GM19023 (cell line): ENCODE data around the gene ATP6V1G3.
"Not testable (repeated sequence)": the region's sequence is repeated elsewhere in the genome, so short reads cannot be mapped to it uniquely, and the experiment has no call there.

Experiments
- ATAC-seq: cut with Tn5 transposase; IDR thresholded peaks from one replicate; pipeline ENCODE4 v1.9.1; 2021; ENCODE audit warnings: mild to moderate bottlenecking, moderate library complexity; ENCODE audit not compliant: unreplicated experiment

ATP6V1G3 gene

DNA sequence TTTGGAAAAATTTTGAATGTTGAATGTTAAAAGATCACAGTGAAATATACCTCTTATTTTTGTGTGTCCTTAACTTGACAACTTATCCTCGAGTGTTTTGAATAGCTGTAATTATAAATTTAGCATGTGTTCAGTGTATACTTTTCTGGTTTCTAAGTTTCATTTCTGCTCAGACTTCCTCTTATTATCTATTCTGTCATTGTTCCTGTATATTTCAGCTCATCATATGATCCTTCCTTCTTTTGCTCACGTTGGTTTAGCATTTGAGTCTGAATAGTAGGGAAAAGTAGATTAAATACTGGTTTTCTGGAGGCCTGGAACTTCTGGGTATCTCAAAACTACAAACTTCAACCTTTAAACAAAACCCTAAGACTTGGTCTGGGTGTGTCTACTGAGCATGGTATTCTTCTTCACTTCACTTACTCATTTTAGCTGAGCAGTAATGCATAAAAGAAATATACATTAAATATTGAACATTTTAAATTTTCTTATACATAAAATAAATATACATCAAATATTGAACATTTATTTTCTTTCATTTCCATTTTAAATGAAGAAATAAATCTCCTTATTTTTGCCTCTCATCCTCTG lies 3.3 kb upstream of the ATP6V1G3 start:
- no peak for ATAC-seq

DNA sequence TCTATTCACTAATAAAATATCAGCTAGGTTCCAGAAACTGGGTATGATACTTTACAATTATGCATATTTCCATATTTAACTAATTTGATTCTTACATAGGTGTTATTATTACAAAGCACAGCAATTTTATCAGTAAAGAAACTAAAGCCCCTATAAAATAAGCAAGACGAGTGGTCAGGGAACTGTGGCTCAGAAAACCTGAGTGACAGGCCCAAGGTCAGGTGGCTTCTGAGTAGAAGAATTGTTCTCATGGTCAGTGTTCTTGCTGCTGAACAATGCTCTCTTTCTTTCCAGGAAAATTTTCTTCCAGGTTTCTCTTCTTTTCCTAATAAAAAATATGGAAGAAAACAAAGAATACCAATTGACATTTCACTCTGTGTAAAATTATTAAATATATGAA lies 2.2 kb upstream of the ATP6V1G3 start:
- ATAC-seq = no peak

DNA sequence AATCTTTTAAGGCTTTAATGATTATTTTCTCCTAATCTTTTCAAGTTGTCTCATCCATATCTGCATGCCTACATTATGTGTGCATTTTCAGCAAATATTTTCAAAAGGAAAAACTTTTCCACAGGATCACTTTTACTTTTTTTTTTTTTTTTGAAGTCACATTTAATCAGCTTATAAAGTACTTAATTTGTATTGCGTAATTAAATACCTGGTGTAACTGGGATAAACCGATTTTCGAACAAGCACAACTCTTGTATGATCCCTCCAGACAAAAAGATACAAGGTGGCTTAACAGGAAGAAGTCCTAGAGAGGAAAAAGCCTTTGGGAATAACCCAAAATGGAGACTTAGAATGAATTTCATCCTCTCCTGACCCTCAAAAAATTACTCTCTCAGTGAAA lies 1.3 kb upstream of the ATP6V1G3 start:
- no peak for ATAC-seq

DNA sequence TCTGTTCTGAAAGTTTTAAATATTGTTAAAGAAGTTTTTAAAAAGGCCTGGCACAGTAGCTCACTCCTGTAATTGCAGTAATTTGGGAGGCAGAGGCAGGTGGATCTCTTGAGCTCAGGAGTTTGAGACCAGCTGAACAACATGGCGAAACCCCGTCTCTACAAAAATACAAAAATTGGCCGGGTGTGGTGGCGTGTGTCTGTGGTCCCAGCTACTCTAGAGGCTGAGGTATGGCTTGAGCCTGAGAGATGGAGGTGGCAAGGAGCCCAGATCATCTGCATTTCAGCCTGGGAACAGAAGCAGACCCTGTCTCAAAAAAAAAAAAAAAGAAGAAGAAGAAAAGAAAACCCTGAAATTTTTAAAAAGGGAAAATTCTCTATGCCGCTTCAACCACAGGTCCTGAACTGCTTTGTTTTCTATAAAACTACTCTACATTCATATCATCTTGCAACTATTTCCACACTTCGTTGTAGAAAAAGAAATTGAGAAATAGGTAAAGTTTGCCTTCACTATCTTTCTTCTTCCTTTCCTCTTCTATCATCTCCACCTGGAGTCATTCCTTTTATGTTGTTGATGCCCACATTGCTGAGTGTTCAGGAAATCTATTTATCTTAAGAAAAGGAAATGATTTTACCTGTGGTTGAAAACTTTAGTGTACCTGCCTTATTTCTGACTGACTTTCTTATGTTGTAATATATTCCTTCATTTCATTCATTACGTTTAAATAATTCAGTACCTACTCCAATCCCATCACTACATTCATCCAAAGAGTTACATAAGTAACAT lies 1.7 kb downstream of the ATP6V1G3 start:
- no peak for ATAC-seq

DNA sequence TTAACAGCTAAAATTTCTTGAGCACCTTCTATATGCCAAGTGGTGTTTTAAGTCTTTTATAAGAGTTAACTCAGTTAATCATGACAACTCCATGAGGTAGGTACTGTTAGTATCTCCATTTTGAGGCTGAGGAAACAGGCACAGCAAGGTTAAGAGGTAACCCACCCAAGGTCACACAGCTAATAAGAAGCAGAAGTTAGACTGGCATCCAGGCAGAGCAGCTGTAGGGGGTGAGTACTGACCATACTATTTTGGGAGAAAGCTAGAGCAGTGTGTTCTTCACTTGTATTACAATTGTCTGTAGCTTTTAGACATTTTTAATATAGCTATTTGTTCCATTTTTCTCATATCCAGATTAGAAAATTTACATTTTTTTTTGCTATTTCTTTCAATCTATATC lies 4.8 kb downstream of the ATP6V1G3 start:
- ATAC-seq = no peak

DNA sequence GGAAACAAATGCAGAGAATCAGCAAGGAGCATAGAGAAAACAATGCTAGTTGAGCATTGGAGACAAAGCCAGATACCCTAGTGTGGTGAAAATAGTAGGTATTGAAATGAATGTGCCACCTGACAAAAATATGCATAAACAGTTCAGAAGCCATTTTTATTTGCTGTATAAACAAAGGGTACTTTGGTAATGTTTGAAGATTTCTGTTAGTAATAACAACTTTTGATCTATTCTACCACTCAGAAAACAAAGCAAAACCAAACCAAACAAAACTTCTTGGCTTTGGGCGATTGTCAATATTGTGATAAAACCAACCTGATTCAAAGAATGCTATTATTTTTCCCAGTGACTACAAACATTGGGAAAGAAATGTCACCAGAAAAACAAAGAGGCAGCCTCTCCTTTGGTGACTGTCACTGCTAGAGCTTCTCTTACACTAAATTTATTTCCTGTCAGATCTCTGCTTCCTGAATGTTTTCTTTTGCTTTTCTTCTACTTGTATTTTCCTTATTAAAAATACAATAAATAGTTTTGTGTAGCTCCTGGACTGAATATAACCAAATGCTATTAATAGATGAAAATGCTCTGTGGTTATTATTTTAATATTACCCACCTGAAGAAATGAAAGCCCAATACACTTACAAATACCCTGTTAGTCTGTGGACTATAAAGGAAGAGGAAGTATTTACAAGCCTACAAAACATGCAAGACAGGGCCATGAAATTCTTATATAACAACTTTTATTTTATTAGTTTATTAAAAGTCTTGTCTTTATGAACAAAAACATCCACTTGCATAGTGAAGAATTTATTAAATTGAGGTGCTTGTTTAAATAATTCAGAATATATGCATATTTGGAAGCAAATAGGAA lies 5.7 kb downstream of the ATP6V1G3 start:
- no peak for ATAC-seq

DNA sequence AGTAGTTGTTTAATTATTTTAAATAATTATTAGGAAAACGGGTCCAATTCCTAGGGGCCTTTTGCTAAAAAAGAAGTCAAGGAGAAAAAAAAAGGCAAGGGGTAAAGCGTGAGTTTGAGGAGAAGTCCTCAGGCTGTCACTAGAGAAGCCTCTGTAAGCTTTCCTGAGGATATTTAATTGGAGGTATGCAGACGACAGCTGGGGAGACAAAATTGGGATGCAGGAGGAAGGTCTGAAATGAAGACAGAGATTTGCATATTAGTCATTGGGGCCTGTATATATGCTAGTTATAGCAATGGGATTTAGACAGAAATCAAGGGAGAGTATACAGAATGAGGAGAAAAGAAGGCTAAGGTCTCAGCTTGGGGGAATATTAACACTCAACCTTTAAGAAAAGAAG lies 8.6 kb downstream of the ATP6V1G3 start:
- ATAC-seq = no peak

DNA sequence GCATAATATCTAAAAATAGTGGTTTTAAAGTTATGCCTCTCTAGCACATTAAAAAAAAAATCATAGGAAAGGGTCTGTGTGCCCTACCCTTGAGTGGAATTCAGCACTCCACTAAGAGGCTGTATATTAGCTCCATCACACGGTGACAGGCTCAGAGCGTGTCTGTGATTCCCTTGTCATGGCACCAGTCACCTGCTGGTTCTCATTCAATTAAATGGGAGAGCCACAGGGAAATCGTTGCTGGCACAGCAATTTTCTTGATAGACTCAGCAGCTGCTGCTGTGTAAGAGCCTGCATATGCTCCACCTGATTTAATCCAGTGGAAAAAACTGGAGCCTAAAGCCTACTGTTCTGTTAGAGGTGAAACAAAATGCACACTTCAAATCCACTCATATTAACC lies 9.5 kb downstream of the ATP6V1G3 start:
- ATAC-seq = no peak

DNA sequence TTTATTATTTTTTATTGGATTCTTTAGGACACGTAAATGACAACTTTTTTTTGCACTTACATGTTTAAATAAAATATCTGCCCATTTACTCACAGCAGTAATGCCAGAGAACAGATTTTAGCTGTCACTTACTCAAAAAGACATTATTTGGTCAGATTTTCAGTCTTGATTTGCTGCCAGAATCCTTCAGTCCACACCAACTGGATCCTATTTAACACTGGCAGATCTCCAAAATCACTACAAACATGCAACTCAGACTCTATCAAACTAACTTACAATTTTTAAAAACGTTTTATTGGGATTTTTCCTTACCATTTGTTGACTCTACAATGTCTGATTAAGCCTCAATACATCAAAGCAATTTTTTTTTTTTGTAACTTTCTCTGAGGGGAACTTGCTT lies 11.1 kb downstream of the ATP6V1G3 start:
- ATAC-seq = no peak

DNA sequence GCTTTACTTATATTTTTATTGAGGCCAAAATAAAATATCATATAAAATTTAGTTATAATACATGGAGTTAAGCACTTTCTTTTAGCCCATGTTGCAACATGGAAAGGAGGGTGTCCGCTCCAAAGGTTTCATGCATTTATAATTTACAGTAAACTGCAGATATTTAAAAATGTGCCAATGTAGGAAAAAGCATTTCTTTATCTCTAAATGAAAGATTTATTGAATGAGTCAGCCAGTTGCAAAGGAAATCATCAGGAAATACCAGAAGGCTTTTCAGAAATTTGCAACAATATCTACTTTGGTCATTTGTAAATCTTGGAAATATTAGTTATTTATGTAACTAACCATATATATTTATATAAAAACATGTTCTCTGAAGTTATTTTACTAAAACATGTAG lies 12.1 kb downstream of the ATP6V1G3 start:
- ATAC-seq = no peak

DNA sequence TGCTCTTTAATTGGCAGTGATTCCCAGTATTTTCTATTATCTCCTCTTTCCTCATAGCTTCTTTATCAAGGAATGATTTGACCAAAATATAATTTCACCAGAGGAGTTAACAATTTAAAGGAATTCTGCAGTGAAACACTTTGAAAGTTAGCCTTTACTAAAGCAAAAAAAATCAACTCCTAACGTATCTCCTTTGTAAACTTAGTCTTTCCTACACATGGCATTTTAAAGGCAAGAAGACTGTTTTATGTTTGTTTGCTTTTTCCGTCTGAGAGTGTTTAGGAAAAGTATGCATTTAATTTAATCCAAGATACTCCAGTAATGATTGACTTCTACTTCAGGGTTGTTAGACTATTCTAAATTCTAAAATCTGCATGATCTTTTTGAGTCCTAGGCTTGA lies 15.9 kb downstream of the ATP6V1G3 start:
- no peak for ATAC-seq

DNA sequence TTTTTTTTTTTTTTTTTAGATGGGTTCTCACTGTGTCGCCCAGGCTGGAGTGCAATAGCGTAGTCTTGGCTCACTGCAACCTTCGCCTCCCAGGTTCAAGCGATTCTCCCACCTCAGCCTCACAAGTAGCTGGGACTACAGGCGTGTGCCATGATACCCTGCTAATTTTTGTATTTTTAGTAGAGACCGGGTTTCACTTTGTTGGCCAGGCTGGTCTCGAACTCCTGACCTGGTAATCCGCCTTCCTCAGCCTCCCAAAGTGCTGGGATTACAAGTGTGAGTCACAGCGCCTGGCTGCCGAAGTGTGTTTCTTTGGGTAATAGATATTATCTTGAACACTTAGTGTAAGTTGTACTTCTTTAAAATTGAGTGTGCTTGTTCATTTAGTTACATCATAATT lies 16.4 kb downstream of the ATP6V1G3 start:
- ATAC-seq = not testable (repeated sequence)

DNA sequence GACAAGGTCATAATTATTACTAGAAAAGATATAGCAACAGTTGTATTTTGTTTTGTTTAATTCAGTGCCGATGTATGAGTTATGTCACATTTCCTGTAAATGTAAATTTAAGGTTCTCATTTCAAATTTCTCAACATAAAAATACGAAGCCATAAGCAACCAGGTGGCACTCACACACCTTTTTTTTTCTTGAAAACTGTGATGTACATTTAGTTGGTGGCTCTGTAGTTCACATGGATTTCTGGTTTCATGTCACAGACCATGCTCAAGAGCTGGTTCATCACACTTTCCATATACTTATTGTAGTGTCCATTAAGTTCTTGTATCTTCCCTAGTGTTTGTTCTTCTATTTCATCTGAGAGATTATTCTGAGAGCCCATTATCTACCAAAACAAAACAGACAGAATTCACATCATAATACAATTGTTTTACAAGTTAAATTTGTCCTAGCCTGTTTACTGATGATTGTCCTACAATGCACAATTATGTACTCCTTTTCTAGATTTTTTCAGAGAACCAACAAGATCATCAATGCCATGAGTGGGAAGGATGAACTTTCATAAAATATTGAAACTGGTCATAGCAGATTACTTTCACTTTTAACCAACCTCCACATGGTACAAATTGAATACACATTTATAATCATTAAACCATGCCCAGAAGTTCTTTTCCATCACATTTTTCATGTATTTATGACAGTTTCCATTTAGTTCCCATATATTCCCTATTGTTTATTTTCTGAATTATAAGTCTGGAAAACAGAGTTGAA lies 17.1 kb downstream of the ATP6V1G3 start:
- no peak for ATAC-seq

DNA sequence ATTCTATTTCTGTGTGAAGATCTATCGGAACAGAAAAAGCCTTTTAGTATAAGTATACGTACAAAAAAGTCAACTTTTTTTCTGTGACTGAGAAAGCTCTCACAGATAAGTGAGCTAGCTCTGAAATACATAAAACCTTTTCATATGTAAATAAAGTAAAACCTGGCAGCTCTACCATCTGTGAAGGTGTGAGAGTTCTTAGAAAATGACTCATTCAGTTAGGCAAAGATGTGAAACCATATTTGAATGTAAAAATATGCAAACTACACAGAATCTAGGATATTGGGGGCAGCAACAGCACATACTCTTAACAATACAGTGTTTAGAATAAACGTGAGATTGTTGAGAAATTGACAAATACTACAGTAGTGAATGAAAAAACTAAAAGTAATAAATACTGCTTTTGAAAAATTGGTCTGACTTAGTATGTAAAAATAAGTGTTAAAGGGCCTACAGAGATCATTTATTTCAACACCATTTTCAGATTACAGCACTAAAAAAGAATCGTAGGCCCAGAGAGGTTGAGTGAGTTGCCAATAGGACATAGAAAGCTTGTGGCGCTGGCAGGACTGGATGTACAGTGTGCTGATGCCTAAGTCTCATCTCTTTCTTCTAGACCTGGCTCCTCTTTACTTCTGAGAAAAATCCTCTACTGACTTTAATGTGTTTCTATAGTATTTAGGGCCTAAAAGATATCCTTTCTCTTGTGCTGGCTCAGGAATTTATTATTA lies 19.8 kb downstream of the ATP6V1G3 start:
- ATAC-seq = peak; percentile 84

DNA sequence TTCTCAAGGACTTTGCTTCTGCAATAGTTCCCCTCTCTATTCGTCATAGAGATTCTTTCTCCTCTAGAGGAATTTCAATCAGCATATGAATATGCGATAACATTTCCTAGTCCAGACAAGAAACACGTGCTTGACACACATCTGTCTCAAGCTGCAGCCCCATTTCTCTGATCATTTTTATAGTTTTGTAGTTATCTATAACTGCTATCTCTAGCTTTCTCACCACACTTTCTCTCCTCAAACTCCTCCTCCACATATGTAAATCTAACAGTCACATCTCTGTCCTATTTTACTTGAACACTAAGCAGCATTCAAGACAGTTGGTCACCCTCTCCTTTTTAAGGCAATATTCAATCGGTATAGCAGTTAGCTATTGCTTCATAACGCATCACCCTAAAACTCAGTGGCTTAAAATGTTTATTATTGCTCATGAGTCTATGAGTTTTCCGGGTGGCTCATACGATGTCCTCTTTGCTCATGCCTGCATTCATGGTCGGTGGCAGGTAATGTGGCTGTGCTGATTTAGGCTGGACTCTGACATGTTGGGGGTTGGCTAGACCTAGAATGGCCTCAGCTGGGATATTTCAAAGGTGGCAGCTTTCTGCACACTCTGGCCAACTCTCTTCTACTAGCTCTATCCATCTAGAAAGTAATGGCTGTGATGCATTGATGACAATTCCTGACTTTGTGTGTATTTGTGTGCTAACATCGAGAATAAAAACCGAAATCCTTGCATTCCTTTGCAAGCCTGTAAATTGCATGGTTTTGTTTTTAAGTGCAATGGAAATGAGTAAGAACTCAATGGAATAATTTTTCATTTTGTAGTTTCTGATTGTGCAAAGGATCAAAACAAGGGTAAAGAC lies 20.6 kb downstream of the ATP6V1G3 start:
- ATAC-seq = no peak

DNA sequence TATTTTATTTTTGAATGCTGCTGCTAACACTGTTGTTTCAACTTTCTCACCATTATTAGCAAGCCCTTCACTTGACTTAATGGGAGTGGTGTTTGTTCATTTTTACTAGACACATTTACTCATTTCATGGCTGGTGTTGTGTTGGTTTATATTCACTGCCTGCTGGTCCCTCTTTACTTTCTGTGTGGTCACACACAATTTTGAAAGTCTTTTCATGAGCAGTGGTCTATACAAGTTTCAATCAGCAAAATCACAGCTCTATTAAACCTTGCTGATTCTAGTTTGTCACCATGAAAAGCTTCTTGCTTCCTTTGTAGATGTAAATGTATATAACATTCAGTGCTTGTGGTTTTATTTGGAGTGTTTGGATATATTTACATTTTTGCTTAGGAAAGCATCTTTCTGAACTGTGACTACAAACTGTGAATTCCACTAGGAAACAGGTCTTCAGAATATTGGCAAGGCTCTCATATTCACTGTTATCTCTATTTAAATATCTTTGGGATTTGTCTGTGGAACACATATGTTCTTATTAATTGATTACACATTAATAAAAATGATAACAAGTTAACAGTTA lies 22.8 kb downstream of the ATP6V1G3 start:
- ATAC-seq = no peak

DNA sequence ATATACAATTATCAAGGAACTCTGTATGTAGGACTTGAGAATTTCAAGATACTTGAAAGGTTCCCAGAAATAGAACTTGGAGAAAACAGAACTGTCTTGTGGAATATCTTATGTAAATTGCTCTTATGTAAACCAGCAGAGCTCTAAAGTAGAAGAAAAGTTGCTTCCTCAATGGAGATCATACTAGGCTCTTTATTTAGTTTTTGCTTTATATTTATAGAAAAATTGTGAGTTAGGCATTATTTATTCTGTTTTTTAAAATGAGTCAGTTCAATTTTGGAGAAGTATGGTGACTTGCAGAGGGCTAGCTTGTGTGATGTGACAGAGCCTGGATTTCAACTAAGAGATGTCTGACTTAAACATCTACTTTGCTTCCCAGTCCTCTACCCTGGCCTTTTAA lies 40.4 kb downstream of the ATP6V1G3 start:
- no peak for ATAC-seq

DNA sequence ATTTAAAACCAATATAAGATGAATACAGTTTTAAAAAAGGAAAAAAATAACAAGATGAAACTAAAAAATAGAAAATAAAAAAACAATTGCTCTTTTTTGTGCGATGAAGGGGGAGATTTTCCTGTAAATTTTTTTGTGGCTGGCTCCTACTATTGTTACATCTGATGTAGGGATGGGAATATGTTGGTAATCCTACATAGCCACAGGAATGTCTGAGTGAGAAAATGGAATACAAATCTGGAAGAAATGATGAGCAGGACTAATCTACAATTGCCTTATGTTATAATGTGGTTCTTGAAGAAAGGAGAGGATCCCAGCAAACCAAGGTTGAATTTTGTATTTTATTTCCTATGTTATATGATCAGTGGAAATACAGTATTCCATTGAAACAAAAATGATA lies 40.9 kb downstream of the ATP6V1G3 start:
- no peak for ATAC-seq

DNA sequence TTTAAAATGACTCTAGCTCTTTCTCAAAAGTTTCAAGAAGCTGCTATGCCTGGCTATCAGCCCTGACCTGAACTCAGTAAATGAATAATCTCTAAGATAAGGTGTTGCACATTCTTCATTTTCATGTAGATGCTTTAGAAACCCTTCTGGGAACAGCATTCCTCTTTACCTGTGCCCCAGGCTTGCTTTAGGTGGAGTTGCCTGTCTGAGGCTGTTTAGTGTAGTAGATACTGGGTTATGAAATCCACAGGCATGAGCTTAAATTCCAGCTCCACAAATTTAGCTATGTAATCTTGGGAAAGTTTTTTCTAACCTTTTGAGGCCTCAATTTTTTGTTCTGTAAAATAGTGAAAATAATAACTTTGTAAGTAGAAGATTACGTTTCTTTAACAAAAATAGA lies 41.6 kb downstream of the ATP6V1G3 start:
- no peak for ATAC-seq
